Renal cortex interstitium (tissue), 11 donors: ENCODE results near the gene ACTR3C. TPM values are rescaled to one million over a fixed set of nuclear protein-coding genes. Genes with fewer than 3 reads are reported as not detected.
"Not testable (repeated sequence)": the region's sequence is repeated elsewhere in the genome, so short reads cannot be mapped to it uniquely, and the experiment has no call there.

ENCODE experiments used
- DNase-seq, 11 donors: peaks; one replicate each; pipeline ENCODE4 v3.0.0-alpha.2; 2013; ENCODE audit warnings: low read depth in 9 of 11, low spot score in 4 of 11; ENCODE audit errors: extremely low read depth in 1 of 11
- polyA plus RNA-seq, 3 donors: library from polyadenylated mRNA; unstranded; fragments of 120-200 nt; gene quantifications; one replicate each; pipeline ENCODE4 v1.2.1, GENCODE V29; 2013; ENCODE audit not compliant: insufficient read length in 3 of 3

ACTR3C gene
- polyA plus RNA-seq, 3 donors = 6.6 to 9.7 (median 9.5) TPM

DNA sequence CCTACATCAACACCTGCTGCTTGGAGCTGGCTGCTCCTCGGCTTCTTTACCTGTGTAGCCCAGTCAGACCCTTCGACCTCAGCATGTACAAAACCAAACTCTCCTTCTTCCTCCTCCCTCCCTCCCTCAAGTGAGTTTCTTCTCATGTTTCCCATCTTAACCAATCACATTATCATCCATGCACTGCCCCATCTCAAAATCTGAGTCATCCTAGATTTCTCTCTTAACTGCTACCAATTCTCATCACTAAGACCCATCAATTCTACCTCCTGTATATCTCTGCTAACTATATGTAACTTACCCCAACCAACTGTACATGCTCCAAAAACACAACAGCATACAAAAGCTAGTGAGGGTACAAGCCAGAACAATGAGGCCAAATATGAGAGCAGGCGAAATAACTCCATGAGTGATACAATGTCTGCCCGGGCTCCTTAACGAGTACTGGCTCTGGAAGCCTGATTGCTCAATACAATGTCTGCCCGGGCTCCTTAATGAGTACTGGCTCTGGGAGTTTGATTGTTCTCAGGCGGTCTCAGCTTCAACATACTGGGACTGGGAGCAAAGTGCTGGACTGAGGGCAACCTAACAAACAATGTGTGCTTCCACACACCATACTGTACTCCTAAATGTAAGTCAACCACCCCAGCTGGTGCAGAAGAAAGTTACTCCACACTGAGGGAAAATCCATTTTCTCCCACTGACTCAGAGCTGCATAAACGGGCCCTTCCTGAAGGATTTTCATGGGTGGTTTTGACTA lies 18.7 kb downstream of the ACTR3C start:
- not testable (repeated sequence) for DNase-seq

DNA sequence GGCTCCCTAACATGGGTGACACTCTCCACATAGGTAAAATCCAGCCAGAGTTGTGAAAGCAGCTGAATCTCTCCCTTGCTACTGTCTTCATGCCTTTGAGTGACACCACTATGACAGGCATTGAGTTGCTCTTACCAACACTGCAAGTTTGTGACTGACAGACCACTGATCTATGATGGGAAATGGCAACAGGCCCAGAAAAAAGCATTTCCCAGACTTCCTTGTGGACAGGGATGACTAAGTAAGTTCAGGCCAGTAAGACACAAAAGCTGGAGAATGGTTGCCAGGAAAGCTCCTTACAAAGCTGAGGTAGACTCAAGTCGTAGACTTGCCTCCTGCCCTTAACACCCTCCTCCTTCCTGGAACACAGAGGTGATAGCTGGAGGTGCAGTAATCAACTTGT lies 20.4 kb downstream of the ACTR3C start:
- DNase-seq = not testable (repeated sequence)

DNA sequence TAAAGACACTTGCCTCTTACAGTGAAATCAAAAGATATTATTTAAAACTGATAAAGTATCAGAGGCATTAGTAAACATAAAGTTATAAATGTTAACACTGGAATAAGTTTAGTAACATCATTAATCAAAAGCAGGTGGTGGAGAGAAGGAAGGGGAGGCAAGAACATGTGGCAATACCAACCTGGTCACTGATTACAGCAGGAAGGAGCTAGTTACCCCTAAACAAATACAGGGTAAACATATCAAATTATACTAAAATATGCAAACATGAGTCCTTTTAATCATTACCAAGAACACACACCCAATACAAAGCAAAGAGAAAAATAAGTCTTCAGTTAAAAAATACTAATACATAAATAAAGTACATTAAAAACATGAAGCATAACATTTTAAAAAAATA lies 25.4 kb downstream of the ACTR3C start:
- not testable (repeated sequence) for DNase-seq

DNA sequence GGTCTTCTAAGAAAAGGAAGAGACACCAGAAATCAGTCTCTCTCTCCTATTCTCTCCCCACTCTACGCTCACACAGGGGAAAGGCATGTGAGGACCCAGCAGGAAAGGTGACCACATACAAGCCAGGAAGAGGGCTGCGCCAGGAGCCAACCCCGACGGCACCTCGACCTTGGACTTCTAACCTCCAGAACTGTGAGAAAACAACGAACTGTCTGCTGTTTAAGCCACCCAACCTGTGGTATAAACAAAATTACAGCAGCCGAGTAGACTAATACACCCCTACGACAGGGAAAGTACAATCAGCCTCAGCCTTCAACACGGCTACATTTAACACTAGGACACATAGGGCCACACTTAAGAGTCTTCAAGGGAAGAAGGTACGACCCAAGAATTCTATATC lies 26.5 kb downstream of the ACTR3C start:
- DNase-seq = not testable (repeated sequence)

DNA sequence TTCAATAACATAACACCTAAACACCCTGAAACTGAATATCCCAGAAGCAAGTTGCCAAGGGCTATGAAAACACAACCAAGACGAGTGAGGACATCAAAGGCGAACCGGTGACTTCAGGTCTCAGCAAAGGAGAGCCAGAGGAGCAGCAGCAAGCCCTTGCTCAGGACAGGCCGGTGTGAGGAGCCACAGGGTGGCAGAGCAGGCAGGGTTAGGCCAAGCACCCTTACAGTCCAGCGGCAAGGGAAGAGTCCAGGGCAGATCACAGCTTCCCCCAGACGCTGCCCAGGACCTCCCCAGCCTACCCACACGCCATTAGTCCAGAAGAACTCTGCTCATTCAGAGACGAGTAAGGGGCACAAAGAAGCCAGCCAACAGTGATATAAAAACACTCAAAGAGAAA lies 27.7 kb downstream of the ACTR3C start:
- not testable (repeated sequence) for DNase-seq

DNA sequence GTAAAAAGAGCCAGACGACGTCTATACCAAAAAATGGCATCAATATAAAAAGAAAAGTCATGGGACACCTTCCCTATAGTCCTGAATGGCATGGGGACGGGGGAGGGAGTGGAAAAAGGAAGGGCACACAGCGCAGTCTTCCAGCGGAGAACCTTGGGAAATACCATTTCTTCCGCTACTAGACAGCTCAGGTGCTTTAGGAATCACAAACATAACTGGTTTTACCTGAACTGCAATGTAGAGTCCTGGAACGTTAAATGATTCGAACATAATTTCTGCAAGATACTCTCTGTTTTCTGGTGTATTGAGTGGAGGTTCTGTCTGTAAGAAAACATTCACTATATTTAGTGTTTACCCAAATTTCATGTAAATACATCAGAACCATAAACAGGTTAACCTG lies 28.3 kb downstream of the ACTR3C start:
- DNase-seq = not testable (repeated sequence)

DNA sequence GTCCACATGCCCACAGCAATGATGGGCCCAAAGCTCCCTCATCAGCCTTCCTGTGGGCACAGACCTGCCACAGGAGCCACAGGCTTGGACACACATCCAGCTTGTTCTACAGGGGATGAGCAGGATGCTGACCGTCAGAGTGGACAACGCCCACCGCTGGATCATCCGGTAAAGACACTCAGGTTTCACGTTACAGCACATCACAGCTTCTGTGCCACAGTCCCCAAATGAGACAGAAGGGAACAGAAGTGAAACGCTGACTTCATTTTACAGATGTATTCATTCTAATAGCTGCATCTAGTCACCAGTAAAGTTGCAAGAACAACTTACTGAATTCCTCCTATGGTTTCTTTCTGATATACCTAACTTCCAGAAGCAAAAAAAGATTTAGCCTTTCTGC lies 33.0 kb downstream of the ACTR3C start:
- not testable (repeated sequence) for DNase-seq

DNA sequence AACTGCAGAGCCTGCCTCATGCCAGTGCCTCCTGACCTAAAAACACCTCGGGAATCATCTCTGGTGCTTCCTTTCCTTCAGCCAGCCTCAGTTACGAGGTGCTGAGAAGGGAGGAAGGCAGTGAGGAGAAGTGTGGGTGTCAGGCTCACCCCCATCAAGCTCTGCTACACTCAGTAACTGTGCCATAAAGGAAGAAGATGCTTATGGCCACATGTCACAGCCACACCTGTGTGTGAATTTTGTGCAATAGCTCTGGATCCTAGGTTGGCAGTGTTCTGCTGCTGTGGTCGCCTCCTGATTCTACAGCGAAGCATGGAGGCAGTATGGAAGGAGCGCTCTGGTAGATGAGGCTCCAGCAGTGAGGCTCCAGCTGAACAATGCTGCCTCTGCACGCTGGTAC lies 34.5 kb downstream of the ACTR3C start:
- DNase-seq = not testable (repeated sequence)

DNA sequence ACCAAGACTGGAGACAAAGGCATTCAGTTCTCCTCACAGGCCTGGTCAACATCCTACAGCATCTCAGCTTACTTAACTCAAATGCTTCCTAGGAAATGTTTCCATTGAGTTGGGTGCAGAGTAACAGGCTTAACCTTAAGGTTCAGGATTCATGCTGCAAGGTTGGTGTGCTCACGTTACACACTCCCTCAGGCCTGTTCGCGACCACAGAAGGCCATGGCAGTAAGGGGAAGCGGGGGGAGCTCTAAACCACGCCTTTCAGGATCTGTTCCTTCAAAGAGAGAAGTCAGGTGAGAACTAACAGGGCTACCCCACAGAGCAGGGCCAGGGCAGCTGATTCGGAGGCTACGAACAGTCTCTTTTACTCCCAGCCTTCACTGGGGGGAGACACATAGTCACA lies 35.5 kb downstream of the ACTR3C start:
- not testable (repeated sequence) for DNase-seq

DNA sequence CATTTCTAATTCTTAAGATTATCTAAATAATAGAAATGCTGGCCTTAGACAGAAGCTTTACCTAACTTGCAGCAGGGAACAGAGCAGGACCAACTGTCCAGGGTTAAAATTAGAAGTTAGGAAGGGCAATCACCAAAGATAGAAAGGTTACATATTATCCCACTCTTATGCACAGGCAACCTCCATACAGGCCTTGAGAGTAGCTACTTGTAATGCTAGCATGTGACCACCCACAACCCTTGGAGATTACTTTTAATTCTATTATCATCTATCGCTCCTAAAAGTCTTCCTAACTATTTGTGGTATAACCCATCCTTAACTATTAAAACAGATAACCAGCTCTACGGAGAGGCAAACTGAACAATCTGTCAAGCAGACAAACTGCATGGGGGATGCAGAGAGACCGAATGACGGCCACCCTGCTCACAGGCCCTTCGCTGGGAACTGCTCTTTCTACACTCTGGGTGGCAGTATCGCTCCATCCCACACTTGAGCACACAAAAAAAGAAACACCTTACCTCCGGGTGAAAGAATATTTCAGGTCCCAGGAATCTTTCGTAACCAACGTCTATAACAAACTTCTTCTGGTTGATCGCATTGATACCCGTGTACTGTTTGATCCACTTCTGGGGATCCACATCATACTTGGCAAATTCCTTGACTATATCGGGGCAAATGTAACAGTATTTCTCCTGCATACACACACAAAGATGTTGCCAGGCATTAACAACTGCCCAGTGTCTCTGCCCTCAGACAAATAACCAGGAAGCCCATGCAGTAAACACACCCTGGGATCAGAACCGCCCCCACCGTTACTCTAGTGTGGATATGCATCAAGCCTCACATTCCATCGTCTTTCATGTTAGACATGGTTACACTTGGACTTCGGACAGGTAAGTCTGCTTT lies 37.2 kb downstream of the ACTR3C start:
- DNase-seq = not testable (repeated sequence)

DNA sequence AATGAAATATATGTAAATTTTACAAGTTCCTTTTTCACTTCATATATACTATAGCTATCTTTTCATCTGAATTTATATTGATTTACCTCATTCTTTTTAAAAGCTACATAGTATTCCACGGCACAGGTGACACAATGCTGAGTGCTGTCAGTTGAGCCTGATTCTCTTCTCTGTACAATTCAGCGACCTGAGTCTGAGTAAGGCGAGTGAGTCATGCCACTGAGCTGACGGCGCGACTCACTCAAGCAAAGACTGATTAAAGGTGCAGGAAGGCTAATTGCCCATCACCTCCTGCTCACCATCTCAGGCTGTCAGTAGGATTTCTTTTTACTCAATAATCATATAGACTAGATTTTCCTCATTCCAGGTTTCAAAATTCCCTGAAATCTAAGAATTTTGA lies 39.7 kb downstream of the ACTR3C start:
- not testable (repeated sequence) for DNase-seq

DNA sequence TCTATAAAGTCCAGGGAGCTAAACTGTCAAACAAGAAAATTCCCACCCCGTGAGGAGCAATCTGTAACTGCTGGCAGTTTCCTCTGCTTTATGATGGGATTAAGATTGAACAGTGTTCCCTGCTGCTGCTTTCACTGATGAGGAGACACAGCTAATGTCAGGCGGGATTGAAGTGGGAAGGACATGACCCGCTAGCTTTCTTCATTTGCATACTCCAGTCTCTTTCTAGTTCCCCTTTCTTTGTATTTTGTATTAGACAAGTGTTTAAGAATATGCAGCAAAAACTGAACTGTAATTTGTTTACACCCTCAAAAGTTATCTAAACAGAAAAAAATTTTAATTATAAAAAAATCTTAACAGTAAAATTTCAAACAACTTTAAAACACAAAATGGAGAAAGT lies 40.2 kb downstream of the ACTR3C start:
- not testable (repeated sequence) for DNase-seq

DNA sequence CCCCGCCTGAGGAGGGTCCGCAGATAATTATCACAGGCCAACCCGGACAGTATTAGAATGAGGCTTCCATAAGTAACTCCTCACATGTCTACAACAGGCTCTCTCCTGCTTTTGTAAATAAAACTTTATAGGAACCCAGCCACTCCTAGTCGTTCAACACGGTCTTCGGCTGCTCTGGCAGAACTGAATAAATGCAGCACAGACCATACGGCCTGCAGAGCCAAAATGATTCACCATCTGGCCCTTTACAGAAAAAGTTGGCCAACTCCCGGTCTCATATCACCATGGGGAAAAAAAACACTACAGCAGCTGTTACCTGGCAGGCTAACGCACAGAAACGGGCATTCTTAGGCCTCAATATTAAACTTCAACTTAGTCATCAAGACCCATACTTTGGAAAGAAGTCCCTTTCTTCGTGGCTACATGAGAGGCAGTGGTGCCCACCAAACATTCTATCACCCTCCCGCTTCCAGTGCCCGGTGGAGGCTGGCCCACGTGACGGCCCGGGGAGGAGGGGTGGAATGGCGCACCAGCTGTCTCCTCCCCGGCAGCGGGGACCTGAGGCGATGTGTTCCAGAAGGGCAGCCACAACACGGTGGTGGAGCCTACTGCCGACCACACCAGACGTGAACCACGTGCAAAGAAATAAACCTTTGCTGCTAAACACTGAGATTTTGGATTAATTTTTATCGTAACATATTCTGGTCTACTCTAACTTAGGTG lies 41.5 kb downstream of the ACTR3C start:
- not testable (repeated sequence) for DNase-seq

DNA sequence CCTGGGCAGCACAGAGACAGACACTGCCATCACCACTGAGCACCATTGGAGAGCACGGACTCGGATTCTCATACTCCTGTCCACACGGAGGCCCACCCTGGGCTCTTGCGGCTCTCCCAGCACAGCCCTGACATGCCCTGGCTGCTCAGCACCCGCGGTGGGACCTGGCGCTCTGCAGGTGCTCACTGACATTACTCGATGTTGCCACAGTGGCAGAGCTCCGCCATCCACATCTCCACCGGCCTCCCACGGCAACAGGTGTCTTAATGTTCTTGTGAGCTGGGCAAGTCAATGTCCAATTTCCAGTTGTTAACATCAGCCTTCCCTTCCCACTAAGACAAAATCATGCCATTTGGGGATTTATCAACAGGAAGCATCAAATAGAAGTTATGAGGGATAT lies 45.0 kb downstream of the ACTR3C start:
- DNase-seq = not testable (repeated sequence)

DNA sequence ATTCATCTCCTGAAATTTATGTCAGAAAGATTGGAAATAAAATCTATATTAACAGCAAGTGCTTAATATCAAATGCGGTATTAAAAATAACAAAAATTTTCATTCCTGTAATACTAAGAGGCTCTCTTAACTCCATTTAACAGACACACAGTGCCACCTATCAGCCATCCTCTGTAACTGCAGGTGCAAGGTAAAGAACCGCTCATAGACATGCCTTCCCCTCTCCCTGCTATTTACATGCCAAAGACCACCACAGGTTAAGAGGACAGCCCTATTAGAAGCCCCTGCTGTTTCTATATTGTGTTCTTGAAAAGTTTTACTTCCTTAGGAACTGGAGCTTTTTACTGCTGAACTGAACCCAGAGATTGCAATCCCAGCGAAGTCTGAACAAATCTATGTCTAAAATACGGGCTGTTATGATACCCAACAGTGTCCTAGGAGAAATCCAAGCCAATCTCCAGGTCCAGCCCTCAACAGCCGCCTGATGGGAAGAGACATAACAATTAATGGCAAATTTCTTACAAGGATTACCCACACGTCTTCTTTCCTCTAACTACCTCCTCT lies 47.1 kb downstream of the ACTR3C start:
- not testable (repeated sequence) for DNase-seq

DNA sequence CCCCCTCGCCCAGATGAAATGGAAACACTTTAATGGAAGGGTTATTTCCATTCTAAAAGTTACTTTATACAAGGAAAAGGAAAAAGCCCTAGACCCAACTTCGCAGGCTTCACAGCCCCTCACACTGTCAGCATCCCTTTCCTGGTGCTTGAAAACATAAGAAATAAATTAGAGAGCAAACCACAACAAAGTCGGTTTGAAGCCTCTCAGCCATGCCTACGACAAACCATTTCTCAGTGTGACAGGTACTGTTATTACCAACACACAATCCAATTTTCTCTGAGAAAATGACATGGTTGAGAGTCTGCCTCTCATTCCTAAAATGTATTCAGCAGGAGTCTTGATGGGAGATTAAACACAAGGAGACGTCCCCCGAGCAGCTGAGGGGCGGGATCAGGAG lies 51.4 kb downstream of the ACTR3C start:
- not testable (repeated sequence) for DNase-seq

DNA sequence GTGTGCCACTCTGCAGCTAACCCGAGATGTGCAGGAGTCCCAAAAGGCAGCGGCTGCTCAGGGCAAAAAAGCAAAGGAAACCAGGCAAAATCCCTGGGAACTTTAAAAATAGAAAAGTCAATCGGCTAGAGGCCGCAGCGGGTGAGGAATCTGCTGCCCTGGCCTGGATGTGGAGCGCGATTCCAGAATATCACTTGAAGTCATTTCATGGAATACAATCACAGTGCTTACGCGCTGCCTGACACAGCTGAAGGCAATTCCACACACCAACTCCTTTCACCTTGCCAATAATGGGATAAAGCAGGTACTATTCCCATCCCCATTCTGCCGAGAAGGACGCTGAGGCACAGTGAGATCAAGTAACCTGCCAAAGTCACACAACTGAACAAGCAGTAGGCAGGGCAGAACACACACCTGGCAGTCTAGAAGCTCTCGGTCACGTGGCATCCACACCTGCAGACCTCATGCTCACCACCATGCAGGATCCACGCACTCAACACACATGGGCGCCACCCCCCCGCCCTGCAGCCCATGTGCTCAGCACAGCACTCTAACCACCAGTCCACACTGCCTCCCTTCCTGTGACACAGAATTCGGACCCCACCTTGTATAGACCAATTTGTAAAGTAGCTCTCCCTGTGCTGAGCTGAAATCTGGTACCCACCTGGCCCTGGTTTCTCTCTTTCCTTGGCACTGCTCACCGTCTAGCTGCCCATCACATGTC lies 53.1 kb downstream of the ACTR3C start:
- DNase-seq = not testable (repeated sequence)

DNA sequence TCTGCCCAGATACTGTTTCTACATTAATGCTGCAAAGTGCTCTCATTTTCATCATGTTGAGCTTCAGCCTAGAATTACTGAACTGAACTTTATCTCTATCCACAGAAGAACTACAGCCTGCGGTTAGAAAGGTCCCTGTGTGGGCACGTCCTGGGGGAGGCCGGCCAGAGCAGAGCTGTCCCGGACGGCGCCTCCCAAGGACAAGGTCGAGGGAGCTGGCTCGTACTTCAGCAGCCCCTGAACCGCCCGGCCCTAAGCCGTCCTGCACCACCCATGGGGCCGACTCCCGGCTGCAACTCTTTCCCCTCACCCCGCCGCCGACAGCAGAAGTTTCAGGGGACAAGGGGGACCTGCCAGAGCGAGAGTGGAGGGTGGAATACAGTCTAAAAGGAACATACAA lies 54.5 kb downstream of the ACTR3C start:
- DNase-seq = not testable (repeated sequence)
